ENCODE data around the gene ZNF653. TPM values are rescaled to one million over a fixed set of nuclear protein-coding genes. Genes with fewer than 3 reads are reported as not detected.
A peak's percentile ranks its signal among the peaks of the same experiment; 100 is the strongest.

ZNF653 gene
- total RNA-seq, 1 donor, result 2.9 TPM

DNA sequence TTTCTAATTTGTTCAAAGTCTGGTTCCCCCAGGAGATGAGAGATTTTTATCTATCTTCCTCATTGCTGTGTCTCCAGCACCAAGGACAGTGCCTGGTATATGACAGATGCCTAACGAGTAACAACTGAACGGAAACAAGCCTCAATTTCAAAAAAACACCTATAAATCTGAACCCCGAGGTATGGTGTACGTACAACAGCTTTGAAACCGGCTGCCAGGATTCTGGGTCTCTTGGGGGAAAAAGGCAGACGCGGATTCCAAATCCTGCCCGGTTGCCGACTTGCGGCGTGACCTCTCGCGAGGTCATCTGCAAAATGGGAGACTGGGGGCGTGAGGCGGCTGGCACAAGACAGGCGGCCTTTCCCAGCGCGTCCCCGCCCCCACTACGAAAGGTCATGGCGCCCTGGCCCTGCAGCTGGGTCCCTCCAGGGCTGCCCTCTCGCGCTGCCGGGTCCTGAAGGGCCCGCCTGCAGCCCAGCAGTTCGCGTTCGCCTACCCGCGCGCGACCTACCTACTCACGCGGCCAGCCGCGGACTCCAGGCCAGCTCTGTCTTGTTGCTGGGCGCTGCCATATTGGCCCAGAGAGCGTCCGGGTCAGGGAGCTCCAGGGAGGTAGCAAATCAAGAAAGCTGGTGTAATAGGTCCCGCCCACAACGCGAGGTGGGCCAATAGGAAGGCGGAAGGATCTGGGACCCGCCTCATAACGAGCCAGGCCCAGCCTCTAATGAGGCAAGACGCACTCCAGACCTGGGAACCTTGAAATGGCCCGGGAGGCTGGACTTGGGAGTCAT is 23.1 kb upstream of the ZNF653 start, which contains the start of gene ECSIT:
TSS of gene ECSIT (minus strand) at position 584 of the 791 bp plus-strand sequence. CDS start 9,964 bp downstream, outside the sequence.
- peak within 1 kb of the TSS; percentile 92 for H3K4me2 ChIP-seq (ENCODE audit: insufficient read depth, low read length)
- no peaks in the 10 kb centered on the region for H3K27me3 ChIP-seq (ENCODE audit: insufficient read depth, low read length)
- no peak for TF ChIP-seq CTCF (IDR thresholded peaks at IDR 0.05; ENCODE audit: extremely low read depth, low read depth, low read length)
- H3K4me1 ChIP-seq (ENCODE audit: insufficient read depth, low read length), result peaks cover 25% of the 10 kb centered on the region
- H3K36me3 ChIP-seq (ENCODE audit: insufficient read depth, low read length), result no peaks in the 10 kb centered on the region
- peak; percentile 99 for DNase-seq (ENCODE audit: insufficient read length, low spot score, missing footprints)
- H3K79me2 ChIP-seq (ENCODE audit: insufficient read depth, low read length), result peaks cover 5% of the 10 kb centered on the region
- H2AFZ ChIP-seq (ENCODE audit: low read length), result peak within 1 kb of the TSS; percentile 77
- peak within 1 kb of the TSS; percentile 94 for H3K4me3 ChIP-seq (ENCODE audit: insufficient read depth, low read length)
- H3K27ac ChIP-seq (ENCODE audit: low read depth, low read length), result peak within 1 kb of the TSS; percentile 78
- no peaks in the 10 kb centered on the region for H3K9me3 ChIP-seq (ENCODE audit: low read depth, low read length)
- no peaks in the 10 kb centered on the region for H4K20me1 ChIP-seq (ENCODE audit: insufficient read depth, low read length)

DNA sequence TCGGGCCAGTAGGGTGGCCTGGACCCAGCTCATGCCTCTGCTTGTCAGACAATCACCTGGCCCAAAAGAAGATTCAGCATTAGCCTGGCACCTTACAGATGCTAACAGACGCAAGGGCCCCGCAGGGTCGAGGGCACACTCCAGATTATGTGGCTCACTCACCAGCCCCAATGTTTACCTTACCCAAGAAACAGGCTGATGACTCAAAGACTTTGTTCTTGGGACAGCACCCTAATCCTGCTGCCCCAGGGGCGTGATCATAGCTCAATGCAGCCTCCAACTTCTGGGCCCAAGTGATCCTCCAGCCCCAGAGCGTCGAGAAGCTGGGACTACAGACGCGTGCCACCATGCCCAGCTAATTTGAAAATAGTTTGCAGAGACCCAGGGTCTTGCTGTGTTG is 13.5 kb upstream of the ZNF653 start:
- Histone ChIP-seq H3K4me2 (ENCODE audit: insufficient read depth, low read length) (no peak overlapping the region), H3K4me3 (ENCODE audit: insufficient read depth, low read length) (no peak overlapping the region), H3K4me1 (ENCODE audit: insufficient read depth, low read length) (no peaks in the 10 kb centered on the region), H3K79me2 (ENCODE audit: insufficient read depth, low read length) (no peaks in the 10 kb centered on the region), H3K36me3 (ENCODE audit: insufficient read depth, low read length) (peaks cover 2% of the 10 kb centered on the region), H3K27me3 (ENCODE audit: insufficient read depth, low read length) (no peaks in the 10 kb centered on the region), H3K27ac (ENCODE audit: low read depth, low read length) (no peak overlapping the region), H4K20me1 (ENCODE audit: insufficient read depth, low read length) (no peaks in the 10 kb centered on the region), H3K9me3 (ENCODE audit: low read depth, low read length) (no peaks in the 10 kb centered on the region), H2AFZ (ENCODE audit: low read length) (no peak overlapping the region)
- TF ChIP-seq CTCF (IDR thresholded peaks at IDR 0.05; ENCODE audit: extremely low read depth, low read depth, low read length), result no peak
- no peak for DNase-seq (ENCODE audit: insufficient read length, low spot score, missing footprints)

- no peaks in the 10 kb centered on the region for H3K79me2 ChIP-seq (ENCODE audit: insufficient read depth, low read length)
- H3K4me1 ChIP-seq (ENCODE audit: insufficient read depth, low read length), result no peaks in the 10 kb centered on the region
- H3K9me3 ChIP-seq (ENCODE audit: low read depth, low read length), result no peaks in the 10 kb centered on the region
- no peaks in the 10 kb centered on the region for H4K20me1 ChIP-seq (ENCODE audit: insufficient read depth, low read length)
- H3K27me3 ChIP-seq (ENCODE audit: insufficient read depth, low read length), result no peaks in the 10 kb centered on the region
- H3K4me3 ChIP-seq (ENCODE audit: insufficient read depth, low read length), result no peak overlapping the region
- H2AFZ ChIP-seq (ENCODE audit: low read length), result no peak overlapping the region
- no peak for TF ChIP-seq CTCF (IDR thresholded peaks at IDR 0.05; ENCODE audit: extremely low read depth, low read depth, low read length)
- no peaks in the 10 kb centered on the region for H3K36me3 ChIP-seq (ENCODE audit: insufficient read depth, low read length)
- H3K4me2 ChIP-seq (ENCODE audit: insufficient read depth, low read length), result no peak overlapping the region
- no peak overlapping the region for H3K27ac ChIP-seq (ENCODE audit: low read depth, low read length)
- no peak for DNase-seq (ENCODE audit: insufficient read length, low spot score, missing footprints)
These were observed 8.3 kb upstream of the ZNF653 start for GRCh38 chr19:11513946-11514345.

DNA sequence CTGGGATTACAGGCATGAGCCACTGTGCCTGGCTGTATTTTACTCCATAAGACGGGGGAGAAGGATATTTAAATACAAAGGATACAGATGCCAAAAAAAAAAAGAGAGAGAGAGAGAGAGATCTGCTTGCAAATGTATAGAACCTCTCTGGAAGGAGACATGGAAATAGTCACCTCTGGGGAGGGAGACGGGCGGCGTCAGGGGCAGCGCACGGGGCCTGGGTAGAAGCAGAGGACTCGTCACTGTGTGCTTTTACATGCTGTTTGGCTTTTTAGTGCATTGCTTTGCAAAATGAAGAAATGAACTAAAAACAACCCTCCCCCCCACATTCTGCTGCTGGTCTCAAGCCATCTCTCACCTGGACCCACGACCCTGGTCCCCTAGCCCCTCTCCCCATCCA is 4.8 kb upstream of the ZNF653 start:
- DNase-seq (ENCODE audit: insufficient read length, low spot score, missing footprints), result no peak
- no peak overlapping the region for H3K4me3 ChIP-seq (ENCODE audit: insufficient read depth, low read length)
- no peaks in the 10 kb centered on the region for H3K9me3 ChIP-seq (ENCODE audit: low read depth, low read length)
- no peak for TF ChIP-seq CTCF (IDR thresholded peaks at IDR 0.05; ENCODE audit: extremely low read depth, low read depth, low read length)
- no peak overlapping the region for H3K27ac ChIP-seq (ENCODE audit: low read depth, low read length)
- no peaks in the 10 kb centered on the region for H3K79me2 ChIP-seq (ENCODE audit: insufficient read depth, low read length)
- no peaks in the 10 kb centered on the region for H3K36me3 ChIP-seq (ENCODE audit: insufficient read depth, low read length)
- peaks cover 6% of the 10 kb centered on the region for H3K4me1 ChIP-seq (ENCODE audit: insufficient read depth, low read length)
- H3K4me2 ChIP-seq (ENCODE audit: insufficient read depth, low read length), result no peak overlapping the region
- H4K20me1 ChIP-seq (ENCODE audit: insufficient read depth, low read length), result no peaks in the 10 kb centered on the region
- no peak overlapping the region for H2AFZ ChIP-seq (ENCODE audit: low read length)
- no peaks in the 10 kb centered on the region for H3K27me3 ChIP-seq (ENCODE audit: insufficient read depth, low read length)
